H1 (cell line): Measurements from ENCODE around the gene KLKB1. TPM values are rescaled to one million over a fixed set of nuclear protein-coding genes. Genes with fewer than 3 reads are reported as not detected.

Source experiments
- CTCF ChIA-PET: fragments of 300-600 bp; sonication (Branson Sonifier 250); formaldehyde crosslinking; loops from one replicate; lab custom pipeline; 2021; ENCODE audit not compliant: partially characterized antibody; lab: Charles Lee
- POLR2A ChIA-PET: fragments of 300-600 bp; sonication (Branson Sonifier 250); formaldehyde crosslinking; loops from one replicate; lab custom pipeline; 2021; ENCODE audit warnings: inconsistent platforms; ENCODE audit not compliant: partially characterized antibody; lab: Charles Lee
- DNase-seq, 2 experiments: peaks; one replicate each; pipeline versions ENCODE4 v3.0.0 to v3.0.0-alpha.2; 2010 to 2022; ENCODE audit warnings: low spot score in 2 of 2, low read depth in 1 of 2, mixed read lengths in 1 of 2
- FAIRE-seq: peaks from 2 replicates; lab custom pipeline; 2011; peaks lifted over from hg19 to GRCh38; lab: Jason Lieb, UNC
- H2AFZ ChIP-seq: 2 replicates; pipeline ENCODE4 v1.8.1; 2012; ENCODE audit warnings: low read length, inconsistent platforms
- H2AK5ac ChIP-seq: 2 replicates; pipeline ENCODE4 v1.6.1; 2013; ENCODE audit warnings: low read depth, low read length
- H2BK120ac ChIP-seq: replicated peaks from 2 replicates; pipeline ENCODE3; 2013; ENCODE audit warnings: low read depth, low read length, inconsistent platforms
- H2BK12ac ChIP-seq: 2 replicates; pipeline ENCODE4 v1.6.1; 2013; ENCODE audit warnings: low read depth, low read length
- H2BK15ac ChIP-seq: 2 replicates; pipeline ENCODE4 v1.6.1; 2013; ENCODE audit warnings: low read length
- H2BK20ac ChIP-seq: 2 replicates; pipeline ENCODE4 v1.6.1; 2013; ENCODE audit warnings: low read length
- H2BK5ac ChIP-seq: 2 replicates; pipeline ENCODE4 v1.6.1; 2013; ENCODE audit warnings: low read depth, low read length
- H3K14ac ChIP-seq: 2 replicates; pipeline ENCODE4 v1.6.1; 2013; ENCODE audit warnings: inconsistent platforms; ENCODE audit not compliant: insufficient read length
- H3K18ac ChIP-seq: 2 replicates; pipeline ENCODE4 v1.6.1; 2013; ENCODE audit warnings: low read length; ENCODE audit errors: extremely low read depth
- H3K23ac ChIP-seq: 2 replicates; pipeline ENCODE4 v1.6.1; 2013; ENCODE audit warnings: inconsistent platforms; ENCODE audit not compliant: insufficient read length
- H3K23me2 ChIP-seq: 2 replicates; pipeline ENCODE4 v1.6.1; 2013; ENCODE audit warnings: low read depth, low read length
- H3K27ac ChIP-seq: 2 replicates; pipeline ENCODE4 v1.6.1; 2011; ENCODE audit warnings: low read depth, low read length, inconsistent platforms
- H3K27me3 ChIP-seq, 4 experiments: replicated peaks in 1 of 4; 1 replicate in 1 of 4; 2 replicates in 3 of 4; pipeline versions ENCODE4 v1.6.1 to v1.8.1; 2011 to 2013; ENCODE audit warnings: low read length in 3 of 4, mild to moderate bottlenecking in 3 of 4, inconsistent platforms in 2 of 4, mixed read lengths in 2 of 4, moderate library complexity in 1 of 4; ENCODE audit not compliant: control insufficient read depth in 3 of 4, insufficient read depth in 3 of 4; ENCODE audit errors: extremely low read depth in 1 of 4
- H3K36me3 ChIP-seq, 4 experiments: 2 replicates each; pipeline versions ENCODE4 v1.6.1 to v1.8.1; 2011 to 2013; ENCODE audit warnings: mild to moderate bottlenecking in 4 of 4, low read length in 3 of 4, moderate library complexity in 2 of 4, control low read depth in 1 of 4, inconsistent platforms in 1 of 4; ENCODE audit not compliant: insufficient read depth in 4 of 4, control insufficient read depth in 2 of 4
- H3K4ac ChIP-seq: replicated peaks from 2 replicates; pipeline ENCODE3; 2013; ENCODE audit warnings: low read length, low read depth, mixed read lengths, inconsistent platforms; ENCODE audit not compliant: insufficient read length
- H3K4me1 ChIP-seq, 4 experiments: replicated peaks in 1 of 4; 1 replicate in 1 of 4; 2 replicates in 3 of 4; pipeline versions ENCODE4 v1.6.1 to v1.8.1; 2011 to 2013; ENCODE audit warnings: low read length in 3 of 4, inconsistent platforms in 2 of 4, mixed read lengths in 1 of 4; ENCODE audit not compliant: insufficient read depth in 4 of 4, control insufficient read depth in 3 of 4
- H3K4me2 ChIP-seq, 2 experiments: 2 replicates each; pipeline versions ENCODE4 v1.6.1 to v1.8.1; 2011 to 2013; ENCODE audit warnings: low read depth in 2 of 2, low read length in 2 of 2, control low read depth in 1 of 2, inconsistent platforms in 1 of 2, mild to moderate bottlenecking in 1 of 2; ENCODE audit not compliant: insufficient read depth in 1 of 2
- H3K4me3 ChIP-seq, 4 experiments: fragments of 200-600, 300-600 bp in 1 of 4; sonication (generic), shearing (Covaris generic), sonication (Bioruptor Twin) in 1 of 4; 2 replicates each; pipeline versions ENCODE4 v1.5.1 to v1.8.1; 2011 to 2016; ENCODE audit warnings: low read length in 4 of 4, low read depth in 3 of 4, control low read depth in 2 of 4, inconsistent platforms in 2 of 4, mild to moderate bottlenecking in 2 of 4, mixed read lengths in 1 of 4, moderate library complexity in 1 of 4; ENCODE audit not compliant: insufficient read depth in 2 of 4; ENCODE audit errors: extremely low read depth in 1 of 4
- H3K56ac ChIP-seq: replicated peaks from 2 replicates; pipeline ENCODE3; 2013; ENCODE audit warnings: low read depth, mild to moderate bottlenecking, mixed read lengths, low read length, inconsistent platforms; ENCODE audit not compliant: insufficient read length
- H3K79me1 ChIP-seq: 2 replicates; pipeline ENCODE4 v1.6.1; 2013; ENCODE audit warnings: low read depth, low read length, control low read depth
- H3K79me2 ChIP-seq, 2 experiments: 2 replicates each; pipeline versions ENCODE4 v1.6.1 to v1.8.1; 2012 to 2013; ENCODE audit warnings: low read length in 2 of 2, mild to moderate bottlenecking in 2 of 2, inconsistent platforms in 1 of 2; ENCODE audit not compliant: insufficient read depth in 2 of 2, control insufficient read depth in 1 of 2
- H3K9ac ChIP-seq, 4 experiments: replicated peaks in 1 of 4; 1 replicate in 1 of 4; 2 replicates in 3 of 4; pipeline versions ENCODE4 v1.6.1 to v1.8.1; 2011 to 2013; ENCODE audit warnings: low read depth in 3 of 4, low read length in 3 of 4, control low read depth in 2 of 4, mild to moderate bottlenecking in 2 of 4, moderate library complexity in 2 of 4, inconsistent platforms in 1 of 4; ENCODE audit errors: extremely low read depth in 1 of 4
- H3K9me3 ChIP-seq, 2 experiments: 2 replicates each; pipeline versions ENCODE4 v1.6.1 to v1.8.1; 2012 to 2013; ENCODE audit warnings: mild to moderate bottlenecking in 2 of 2, moderate library complexity in 2 of 2, control low read depth in 1 of 2, inconsistent platforms in 1 of 2, low read depth in 1 of 2, low read length in 1 of 2, mixed read lengths in 1 of 2; ENCODE audit not compliant: insufficient read depth in 2 of 2
- H4K20me1 ChIP-seq, 2 experiments: replicated peaks in 1 of 2; 2 replicates each; pipeline versions ENCODE3 to v1.8.1; 2011 to 2013; ENCODE audit warnings: inconsistent platforms in 2 of 2, low read length in 2 of 2, mild to moderate bottlenecking in 1 of 2; ENCODE audit not compliant: insufficient read depth in 2 of 2, control insufficient read depth in 1 of 2
- H4K5ac ChIP-seq: 2 replicates; pipeline ENCODE4 v1.6.1; 2013; ENCODE audit warnings: low read length, low read depth, mixed read lengths, inconsistent platforms; ENCODE audit not compliant: insufficient read length
- H4K8ac ChIP-seq: 2 replicates; pipeline ENCODE4 v1.8.0; 2013; ENCODE audit warnings: mild to moderate bottlenecking, moderate library complexity, low read length, inconsistent platforms; ENCODE audit not compliant: insufficient read depth; ENCODE audit errors: extremely low read depth
- H4K91ac ChIP-seq: replicated peaks from 2 replicates; pipeline ENCODE3; 2013; ENCODE audit warnings: low read length, mixed read lengths, inconsistent platforms; ENCODE audit not compliant: insufficient read length
- ASH2L ChIP-seq: fragments of 200-600, 300-600 bp; sonication (generic); IDR thresholded peaks from one replicate; pipeline ENCODE4 v1.7.1; 2017; ENCODE audit warnings: low read length
- JUND ChIP-seq: IDR thresholded peaks from 2 replicates; pipeline ENCODE4 v1.6.1; 2011; ENCODE audit warnings: mild to moderate bottlenecking, improper control_type of control experiment, low read length
- MAFK ChIP-seq: IDR thresholded peaks from 2 replicates; pipeline ENCODE4 v1.6.1; 2012; ENCODE audit warnings: low read depth, mild to moderate bottlenecking, improper control_type of control experiment, low read length
- RAD21 ChIP-seq, 2 experiments: IDR thresholded peaks in 1 of 2; conservative IDR thresholded peaks in 1 of 2; 2 replicates each; pipeline ENCODE4 v1.6.1; 2011; ENCODE audit warnings: low read depth in 2 of 2, low read length in 2 of 2, improper control_type of control experiment in 1 of 2, inconsistent platforms in 1 of 2, mild to moderate bottlenecking in 1 of 2, moderate library complexity in 1 of 2
- SIN3A ChIP-seq, 2 experiments: IDR thresholded peaks in 1 of 2; conservative IDR thresholded peaks in 1 of 2; 2 replicates each; pipeline ENCODE4 v1.6.1; 2011 to 2012; ENCODE audit warnings: low read length in 2 of 2, improper control_type of control experiment in 1 of 2, low read depth in 1 of 2, mild to moderate bottlenecking in 1 of 2
- SIRT6 ChIP-seq: IDR thresholded peaks from one replicate; pipeline ENCODE4 v1.7.1; 2012; ENCODE audit warnings: low read length, inconsistent platforms
- SUZ12 ChIP-seq: fragments of 200-600 bp; sonication (generic); IDR thresholded peaks from 2 replicates; pipeline ENCODE4 v1.6.1; 2012; ENCODE audit warnings: mild to moderate bottlenecking, inconsistent platforms, low read length, moderate library complexity, mixed read lengths
- WGBS, 2 experiments: shearing (Covaris generic) in 1 of 2; methylation state at CpG; one replicate each; pipeline versions ENCODE4 v1.1.6 to v1.1.7; 2013 to 2015; ENCODE audit warnings: low lambda C conversion rate in 2 of 2, mixed read lengths in 2 of 2, inconsistent platforms in 1 of 2, low coverage in 1 of 2, missing lambda C conversion rate in 1 of 2; ENCODE audit not compliant: insufficient replicate concordance in 2 of 2, insufficient coverage in 1 of 2, insufficient read length in 1 of 2; ENCODE audit errors: extremely low coverage in 1 of 2, missing lambda C conversion rate in 1 of 2; 5-methylcytosine and 5-hydroxymethylcytosine counted together
- polyA plus RNA-seq, 7 experiments: library from polyadenylated mRNA; depleted of rRNA in 3 of 7; stranded (reverse) in 5 of 7; unstranded in 2 of 7; fragments of >200 nt in 5 of 7; fragments of 200-250 nt in 2 of 7; gene quantifications; 1 replicate in 5 of 7; 2 replicates in 1 of 7; 4 replicates in 1 of 7; pipeline versions ENCODE4 v1.2.1 to v1.2.3, GENCODE V29; 2011 to 2013; ENCODE audit warnings: missing spikeins in 2 of 7, mixed read lengths in 2 of 7
- total RNA-seq: library from RNA; stranded (reverse); fragmentation: NEBNext Ultra II Directional; extraction: Animal tissue kit (Norgen Biotek cat#: 25700); gene quantifications from 2 replicates; pipeline ENCODE4 v1.2.1, GENCODE V29; 2021

Gene KLKB1
- total and polyA plus RNA-seq, 2 of the 8 experiments (the other 6 are each of a cell fraction or from before 2014, with no cell fraction given) = 12.0 to 20.9 TPM

- H4K5ac ChIP-seq = no peak overlapping the region
- H2BK20ac ChIP-seq = no peak overlapping the region
- H3K56ac ChIP-seq = no peak overlapping the region
- no peaks in the 10 kb centered on the region for H3K23me2 ChIP-seq
- H3K18ac ChIP-seq = no peak overlapping the region
- H3K9me3 ChIP-seq = no peaks in the 10 kb centered on the region
- H3K4me2 ChIP-seq = no peak overlapping the region
- DNase-seq (no peak), FAIRE-seq (no peak)
- H2BK120ac ChIP-seq = no peak overlapping the region
- no peak overlapping the region for H2BK5ac ChIP-seq
- no peak for TF ChIP-seq JUND
- TF ChIP-seq RAD21 (IDR thresholded peaks at IDR 0.05 in 1 of 2, conservative IDR thresholded peaks at IDR 0.05 in 1 of 2; ENCODE audit: low read depth in 2 of 2, low read length in 2 of 2) = 0 out of 4 replicates have a peak, but pooled peaks of 1 of the 2 experiments have one; percentile 4
- no peak for TF ChIP-seq SUZ12
- no peak for TF ChIP-seq SIN3A (conservative IDR thresholded peaks at IDR 0.05 in 1 of 2, IDR thresholded peaks at IDR 0.05 in 1 of 2; ENCODE audit: low read depth in 1 of 2, low read length in 2 of 2)
- no peak for TF ChIP-seq SIRT6
- TF ChIP-seq MAFK = no peak
- TF ChIP-seq ASH2L = no peak
- no peaks in the 10 kb centered on the region for H3K36me3 ChIP-seq
- H2AFZ ChIP-seq = no peak overlapping the region
- no peak overlapping the region for H3K14ac ChIP-seq
- no peaks in the 10 kb centered on the region; a peak in 1 of 7 replicates for H3K4me1 ChIP-seq
- H3K79me2 ChIP-seq = no peaks in the 10 kb centered on the region
- no peak overlapping the region for H2BK15ac ChIP-seq
- no peaks in the 10 kb centered on the region for H3K79me1 ChIP-seq
- no peak overlapping the region for H3K4me3 ChIP-seq
- H4K8ac ChIP-seq = no peak overlapping the region
- no peak overlapping the region for H3K23ac ChIP-seq
- H2BK12ac ChIP-seq = no peak overlapping the region; the same call in 1 of the 2 replicates
- H2AK5ac ChIP-seq = no peak overlapping the region
- ChIA-PET POLR2A (no interaction called here), CTCF (interaction anchor here (1.4 kb wide), 1 partner anchor 99 kb away, joined by 3 read pairs; no protein-coding TSS in a partner anchor)
- peak overlapping the region; percentile 8 for H4K91ac ChIP-seq
- no peaks in the 10 kb centered on the region for H3K27me3 ChIP-seq
- H4K20me1 ChIP-seq = no peaks in the 10 kb centered on the region
- no peak overlapping the region for H3K9ac ChIP-seq
- H3K4ac ChIP-seq = no peak overlapping the region
- no peak overlapping the region for H3K27ac ChIP-seq
- 90% methylated on average over 10 of the region's 10 CpGs; no CpG with 5 or more reads in 1 of the 2 experiments for WGBS, 2 experiments
Observed at GRCh38 chr4:186291256-186291890, 64.1 kb downstream of the KLKB1 start.
